Calu3 (cell line): ENCODE measurements around the gene KIF9. TPM values are rescaled to one million over a fixed set of nuclear protein-coding genes. Genes with fewer than 3 reads are reported as not detected.

ENCODE experiments used
- BruUV-seq: library from RNA; stranded (reverse); fragments of 400-500 nt; replicated peaks from 2 replicates; lab custom pipeline; 2021; lab: Mats Ljungman, UMichigan
- CTCF ChIA-PET: fragments of 300-600 bp; sonication (Branson Sonifier 250); formaldehyde crosslinking; loops from one replicate; lab custom pipeline; 2022; ENCODE audit warnings: antibody characterized with exemption; lab: Charles Lee
- DNase-seq: peaks from one replicate; pipeline ENCODE4 v3.0.0; 2022
- H3K27ac Mint-ChIP-seq: one replicate; pipeline ENCODE4 v1.8.0; 2022; ENCODE audit warnings: mixed read lengths; ENCODE audit not compliant: unreplicated experiment
- H3K27me3 Mint-ChIP-seq: one replicate; pipeline ENCODE4 v1.8.0; 2022; ENCODE audit warnings: mixed read lengths; ENCODE audit not compliant: unreplicated experiment
- H3K36me3 Mint-ChIP-seq: one replicate; pipeline ENCODE4 v1.8.0; 2022; ENCODE audit warnings: mild to moderate bottlenecking, moderate library complexity, mixed read lengths; ENCODE audit not compliant: insufficient read depth, unreplicated experiment
- H3K4me1 Mint-ChIP-seq: one replicate; pipeline ENCODE4 v1.8.0; 2022; ENCODE audit warnings: mild to moderate bottlenecking, low read depth, mixed read lengths; ENCODE audit not compliant: unreplicated experiment
- H3K4me3 Mint-ChIP-seq: one replicate; pipeline ENCODE4 v1.8.0; 2022; ENCODE audit warnings: mild to moderate bottlenecking, low read depth, moderate library complexity, mixed read lengths; ENCODE audit not compliant: unreplicated experiment
- H3K9me3 Mint-ChIP-seq: one replicate; pipeline ENCODE4 v1.8.0; 2022; ENCODE audit warnings: low read depth, mixed read lengths; ENCODE audit not compliant: unreplicated experiment
- CTCF ChIP-seq: fragments of 200-600 bp; IDR thresholded peaks from one replicate; pipeline ENCODE4 v1.8.0; 2022; ENCODE audit warnings: antibody characterized with exemption; ENCODE audit not compliant: unreplicated experiment
- intact Hi-C: fragments of 100-400 bp; cut with micrococcal nuclease; formaldehyde crosslinking; loops from one replicate; pipeline ENCODE4 v1.10.0; 2022; ENCODE audit not compliant: unreplicated experiment
- total RNA-seq: library from RNA; stranded (reverse); gene quantifications from 2 replicates; pipeline ENCODE4 v1.2.3, GENCODE V29; 2022

KIF9 gene
- total RNA-seq, 1 experiment from 2014 or later, result 8.9 TPM

DNA sequence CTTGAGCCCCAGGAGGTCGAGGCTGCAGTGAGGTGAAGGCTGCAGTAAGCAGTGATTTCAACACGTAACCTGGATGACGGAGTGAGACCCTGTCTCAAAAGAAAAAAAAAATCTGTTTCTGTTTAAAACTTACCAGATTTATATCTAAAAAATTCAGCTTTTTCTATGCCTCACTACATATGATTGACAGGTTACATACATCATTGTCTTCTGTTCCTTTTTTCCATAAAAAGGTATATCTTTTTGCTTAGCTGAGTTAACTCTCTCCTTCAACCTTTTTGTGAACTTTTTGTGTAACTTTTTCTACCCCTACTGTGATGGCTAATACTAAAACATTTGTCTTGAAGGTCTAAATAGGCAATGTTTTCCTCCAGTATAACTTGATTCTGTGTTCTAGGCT, 80.1 kb downstream of the KIF9 start:
- Mint-ChIP-seq H3K27me3 (no peaks in the 10 kb centered on the region), H3K9me3 (no peaks in the 10 kb centered on the region), H3K36me3 (no peaks in the 10 kb centered on the region), H3K4me3 (no peak overlapping the region), H3K27ac (no peak overlapping the region), H3K4me1 (no peaks in the 10 kb centered on the region)
- no peak for DNase-seq
- BruUV-seq, result no TSS peak
- no peak for TF ChIP-seq CTCF
- CTCF ChIA-PET, result no interaction called here
- intact Hi-C loops, result no loop called here

DNA sequence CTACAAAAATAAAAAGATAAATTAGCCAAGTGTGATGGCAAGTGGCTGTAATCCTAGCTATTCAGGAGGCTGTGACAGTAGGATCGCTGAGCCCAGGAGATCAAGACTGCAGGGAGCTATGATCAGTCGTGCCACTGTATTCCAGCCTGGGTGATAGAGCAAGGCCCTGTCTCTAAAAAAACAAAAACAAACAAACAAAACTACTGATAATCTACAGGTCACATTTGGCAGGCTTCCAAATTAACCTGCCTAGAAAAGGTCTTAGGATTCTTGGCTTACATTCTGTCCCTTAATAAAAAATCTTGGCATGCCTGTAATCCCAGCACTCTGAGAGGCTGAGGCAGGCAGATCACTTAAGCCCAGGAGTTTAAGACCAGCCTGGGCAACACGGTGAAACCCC, 85.3 kb downstream of the KIF9 start:
- DNase-seq, result no peak
- no peak overlapping the region for H3K4me3 Mint-ChIP-seq
- no peak for TF ChIP-seq CTCF
- H3K4me1 Mint-ChIP-seq, result no peaks in the 10 kb centered on the region
- no peaks in the 10 kb centered on the region for H3K27me3 Mint-ChIP-seq
- intact Hi-C loops, result no loop called here
- H3K9me3 Mint-ChIP-seq, result no peaks in the 10 kb centered on the region
- H3K36me3 Mint-ChIP-seq, result no peaks in the 10 kb centered on the region
- BruUV-seq, result no TSS peak
- no peak overlapping the region for H3K27ac Mint-ChIP-seq
- CTCF ChIA-PET, result no interaction called here

DNA sequence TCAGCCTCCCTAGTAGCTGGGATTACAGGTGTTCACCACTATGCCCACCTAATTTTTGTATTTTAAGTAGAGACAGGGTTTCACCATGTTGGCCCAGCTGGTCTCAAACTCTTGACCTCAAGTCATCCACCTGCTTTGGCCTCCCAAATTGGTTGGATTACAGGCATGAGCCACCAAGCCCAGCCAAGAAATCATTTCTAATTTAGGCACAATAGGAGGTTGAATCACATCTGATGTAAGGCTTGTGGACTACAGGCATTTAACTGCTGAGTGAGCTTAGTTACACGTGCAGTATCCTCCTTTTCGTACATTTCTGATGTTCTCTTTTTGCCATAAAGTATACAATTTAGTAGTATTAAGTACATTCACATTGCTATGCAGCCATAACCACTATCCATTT, 87.6 kb downstream of the KIF9 start:
- no peak for DNase-seq
- no peaks in the 10 kb centered on the region for H3K4me1 Mint-ChIP-seq
- no peak overlapping the region for H3K27ac Mint-ChIP-seq
- no peak for TF ChIP-seq CTCF
- H3K36me3 Mint-ChIP-seq, result no peaks in the 10 kb centered on the region
- intact Hi-C loops, result no loop called here
- no TSS peak for BruUV-seq
- H3K4me3 Mint-ChIP-seq, result no peak overlapping the region
- H3K9me3 Mint-ChIP-seq, result no peaks in the 10 kb centered on the region
- CTCF ChIA-PET, result no interaction called here
- no peaks in the 10 kb centered on the region for H3K27me3 Mint-ChIP-seq

DNA sequence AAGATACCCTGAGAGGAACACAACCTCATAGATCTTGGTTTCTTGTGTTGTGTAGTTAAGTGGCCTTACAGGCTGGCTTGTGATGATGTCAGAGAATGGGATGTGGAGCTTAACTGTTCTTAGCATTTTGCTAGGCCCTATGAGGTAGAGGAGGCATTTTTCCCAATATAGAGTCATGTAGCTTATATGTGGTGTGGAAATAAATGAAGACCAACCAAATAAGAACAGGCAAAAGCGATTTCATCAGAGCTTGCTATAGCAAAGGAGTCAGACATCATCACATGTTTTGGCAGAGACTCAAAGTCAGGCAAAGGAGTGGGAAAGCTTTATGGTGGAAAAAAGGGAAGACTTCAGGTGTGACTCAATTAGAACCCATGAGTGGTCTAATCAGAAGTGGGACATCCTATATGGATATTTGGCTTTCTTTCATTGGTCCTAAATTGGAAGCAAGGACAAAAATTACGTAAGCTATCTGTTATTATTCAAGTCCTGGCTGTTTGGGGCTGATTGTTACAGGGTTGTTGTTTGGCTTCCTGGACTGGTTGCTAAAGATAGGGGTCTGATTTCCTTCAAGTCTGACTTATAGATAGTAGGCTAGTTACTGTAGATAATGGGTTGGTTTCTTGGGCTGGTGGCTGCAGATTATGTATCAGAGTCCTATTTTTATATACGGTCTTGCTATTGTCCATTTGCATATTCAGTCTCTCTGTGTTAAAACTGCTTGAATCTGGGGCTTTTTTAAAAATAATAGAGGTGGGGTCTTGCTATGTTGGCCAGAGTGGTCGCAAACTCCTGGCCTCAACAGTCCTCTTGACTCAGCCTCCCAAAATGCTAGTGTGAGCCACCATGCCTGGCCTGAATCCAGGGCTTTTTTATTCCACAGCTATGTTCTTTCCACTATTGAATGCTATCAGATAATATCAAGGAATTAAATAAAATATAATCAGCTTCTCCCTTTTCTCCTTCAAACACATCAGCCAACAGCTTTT, 88.4 kb downstream of the KIF9 start:
- TF ChIP-seq CTCF, result no peak
- Mint-ChIP-seq H3K27me3 (no peaks in the 10 kb centered on the region), H3K4me3 (no peak overlapping the region), H3K36me3 (no peaks in the 10 kb centered on the region), H3K4me1 (no peaks in the 10 kb centered on the region), H3K9me3 (no peaks in the 10 kb centered on the region), H3K27ac (no peak overlapping the region)
- DNase-seq, result no peak
- CTCF ChIA-PET, result no interaction called here
- intact Hi-C loops, result no loop called here
- BruUV-seq, result no TSS peak
